ENCODE results near the gene YAF2. TPM values are rescaled to one million over a fixed set of nuclear protein-coding genes. Genes with fewer than 3 reads are reported as not detected.
"Not testable (repeated sequence)": the region's sequence is repeated elsewhere in the genome, so short reads cannot be mapped to it uniquely, and the experiment has no call there.

YAF2 gene
- total RNA-seq, 1 donor = 10.5 TPM

DNA sequence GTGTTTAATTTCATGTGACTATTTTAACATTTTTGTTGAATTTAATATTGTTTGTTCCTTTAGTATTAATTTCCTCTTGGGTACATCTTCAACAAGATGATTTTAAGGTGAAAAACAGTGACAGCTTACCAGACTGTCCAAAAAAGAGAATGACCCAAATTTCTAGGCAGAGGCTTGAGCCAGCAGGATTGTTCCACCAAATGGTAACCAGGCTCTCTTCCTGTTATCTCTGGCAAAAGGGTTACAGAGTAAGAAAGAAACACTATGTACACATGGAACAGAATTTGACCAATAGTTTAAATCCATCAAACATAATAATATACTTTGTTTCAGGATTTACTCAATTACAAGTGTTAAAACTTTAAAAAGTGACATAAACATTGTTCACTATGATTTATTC lies 39.0 kb downstream of the YAF2 start:
- no peak for DNase-seq (ENCODE audit: low read depth in 2 of 3, low spot score in 2 of 3)

DNA sequence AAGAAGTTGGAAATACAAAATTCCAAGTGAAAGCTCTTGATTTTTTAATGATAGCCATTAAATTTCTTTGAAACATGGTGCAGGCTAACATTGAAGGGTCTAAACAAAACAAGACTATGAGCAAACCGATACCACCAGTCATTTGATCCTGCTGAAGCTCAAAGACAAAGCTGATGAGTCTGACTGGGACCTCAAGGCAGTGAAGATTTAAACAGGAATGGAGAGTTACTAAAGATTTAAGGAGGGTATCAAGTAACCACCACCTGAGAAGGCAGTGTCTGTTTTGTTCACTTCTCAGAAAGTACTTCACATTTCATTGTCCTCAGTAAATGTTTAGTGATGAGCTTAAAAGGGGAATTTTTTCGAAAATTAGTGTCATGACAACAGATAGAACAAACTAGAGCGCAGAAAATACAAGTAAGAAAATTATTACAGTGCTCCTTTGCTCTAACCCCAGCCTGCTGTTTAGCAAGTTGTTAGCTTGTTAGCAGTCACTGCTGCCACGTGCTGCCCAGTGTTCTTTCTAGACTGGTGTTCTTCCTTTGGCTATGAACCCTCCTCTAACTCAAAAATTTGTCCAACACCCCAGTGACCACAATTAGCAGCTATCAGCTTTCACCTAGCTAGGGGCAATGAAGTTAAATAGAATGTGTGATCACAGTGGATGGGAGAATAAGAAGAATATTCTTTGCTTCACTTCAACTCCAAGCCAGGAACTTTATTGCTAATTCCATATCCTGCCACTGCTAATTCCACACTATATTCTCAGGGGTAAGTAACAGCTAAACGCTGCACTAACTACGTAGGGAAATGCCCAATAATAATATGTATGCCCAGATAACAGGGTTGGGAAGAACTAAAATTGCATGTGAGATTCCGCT lies 41.1 kb downstream of the YAF2 start:
- DNase-seq (ENCODE audit: low read depth in 2 of 3, low spot score in 2 of 3) = no peak

DNA sequence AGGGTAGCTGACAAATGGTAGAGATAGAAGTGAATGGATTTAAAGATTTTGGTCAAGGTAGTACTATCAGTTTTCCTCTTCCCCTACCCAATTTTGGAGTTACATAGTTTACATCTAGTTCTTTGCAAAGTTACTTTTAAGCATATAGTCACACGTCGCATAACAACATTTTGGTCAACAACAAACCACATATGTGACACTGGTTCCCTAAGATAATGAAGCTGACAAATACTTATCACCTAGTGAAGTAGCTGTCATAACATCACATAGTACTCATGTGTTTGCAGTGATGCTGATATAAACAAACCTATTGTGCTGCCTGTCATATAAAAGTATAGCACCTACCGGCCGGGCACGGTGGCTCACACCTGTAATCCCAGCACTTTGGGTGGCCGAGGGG lies 45.4 kb downstream of the YAF2 start:
- no peak for DNase-seq (ENCODE audit: low read depth in 2 of 3, low spot score in 2 of 3)

DNA sequence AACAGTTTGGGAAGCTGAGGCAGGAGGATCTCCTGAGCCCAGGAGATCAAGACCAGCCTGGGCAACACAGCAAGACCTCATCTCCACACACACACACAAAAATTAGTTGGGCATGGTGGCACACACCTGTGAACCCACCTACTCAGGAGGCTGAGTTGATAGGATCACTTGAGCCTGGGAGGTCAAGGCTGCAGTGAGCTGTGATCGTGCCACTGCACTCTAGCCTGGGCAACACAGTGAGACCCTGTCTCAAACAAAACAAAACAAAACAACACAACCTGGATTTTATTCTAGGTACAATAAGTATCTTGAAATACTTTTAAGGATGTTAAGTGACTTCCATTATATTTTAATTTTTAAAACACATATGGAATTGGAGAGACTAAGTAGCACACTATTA lies 45.8 kb downstream of the YAF2 start:
- DNase-seq (ENCODE audit: low read depth in 2 of 3, low spot score in 2 of 3) = no peak

DNA sequence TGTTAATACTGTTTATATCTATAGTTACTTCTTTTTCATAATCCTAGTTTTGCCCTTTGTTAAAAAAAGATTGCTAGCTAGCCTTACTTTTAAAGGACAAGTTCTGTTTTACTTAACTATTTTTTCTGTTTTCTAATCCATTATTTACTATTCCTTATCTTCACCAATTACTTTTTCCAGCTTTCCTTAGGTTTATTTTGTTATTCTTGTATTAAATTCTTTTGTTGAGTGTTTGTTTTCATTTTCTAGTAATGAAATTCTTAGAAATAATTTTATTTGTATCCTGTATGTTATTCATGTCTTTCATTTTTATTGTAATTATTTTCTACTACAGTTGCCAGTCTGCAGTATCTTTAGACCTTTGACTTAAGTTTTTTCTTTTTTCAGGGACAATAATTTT lies 47.7 kb downstream of the YAF2 start:
- no peak for DNase-seq (ENCODE audit: low read depth in 2 of 3, low spot score in 2 of 3)

DNA sequence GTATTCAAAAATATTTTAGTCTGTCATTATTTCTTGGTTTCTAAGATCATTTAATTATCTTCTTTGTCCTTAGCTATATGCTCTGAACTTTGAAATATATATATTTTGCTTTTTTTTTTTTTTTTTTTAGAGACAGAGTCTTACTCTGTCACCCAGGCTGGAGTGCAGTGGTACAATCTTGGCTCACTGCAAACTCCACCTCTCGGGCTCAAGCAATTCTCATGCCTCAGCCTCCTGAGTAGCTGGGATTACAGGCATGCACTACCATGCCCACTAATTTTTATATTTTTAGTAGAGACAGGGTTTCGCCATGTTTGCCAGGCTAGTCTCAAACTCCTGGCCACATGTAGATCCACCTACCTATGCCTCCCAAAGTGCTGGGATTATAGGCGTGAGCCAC lies 49.8 kb downstream of the YAF2 start:
- not testable (repeated sequence) for DNase-seq (ENCODE audit: low read depth in 2 of 3, low spot score in 2 of 3)

DNA sequence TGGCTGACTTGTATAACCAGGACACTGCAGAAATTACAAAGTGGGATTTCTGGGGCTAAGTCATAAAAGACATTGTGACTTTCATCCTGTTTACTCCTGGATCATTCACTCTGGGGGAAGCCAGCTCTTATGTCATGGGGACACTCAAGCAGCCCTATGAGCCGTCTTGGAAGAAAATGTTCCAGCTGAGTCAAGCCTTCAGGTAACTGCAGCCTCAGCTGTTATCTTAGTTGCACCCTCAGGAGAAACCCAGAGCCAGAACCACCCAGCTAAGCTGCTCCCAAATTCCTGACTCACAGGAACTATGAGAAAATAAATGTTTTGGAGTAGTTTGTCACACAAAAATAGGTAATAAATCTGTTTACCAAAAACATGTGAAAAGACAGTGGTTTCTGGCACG lies 50.2 kb downstream of the YAF2 start:
- no peak for DNase-seq (ENCODE audit: low read depth in 2 of 3, low spot score in 2 of 3)

DNA sequence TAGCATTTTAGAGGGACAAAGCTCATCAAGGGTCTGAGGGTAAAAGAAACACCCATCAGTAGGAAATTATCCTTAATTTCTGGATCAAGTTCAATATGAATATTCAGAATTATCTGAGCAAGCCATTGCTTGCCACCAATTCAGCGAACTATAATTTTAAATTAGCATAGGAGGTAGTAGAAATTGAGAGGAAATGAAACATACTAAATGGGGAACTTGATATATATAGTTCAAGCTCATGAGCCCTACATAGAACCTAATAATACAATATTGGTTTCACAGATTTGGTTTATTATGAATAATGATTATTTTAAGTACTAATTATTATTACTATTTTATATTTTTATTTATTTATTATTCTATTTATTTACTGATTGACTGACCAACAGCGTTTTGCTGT lies 51.3 kb downstream of the YAF2 start:
- DNase-seq (ENCODE audit: low read depth in 2 of 3, low spot score in 2 of 3) = no peak

DNA sequence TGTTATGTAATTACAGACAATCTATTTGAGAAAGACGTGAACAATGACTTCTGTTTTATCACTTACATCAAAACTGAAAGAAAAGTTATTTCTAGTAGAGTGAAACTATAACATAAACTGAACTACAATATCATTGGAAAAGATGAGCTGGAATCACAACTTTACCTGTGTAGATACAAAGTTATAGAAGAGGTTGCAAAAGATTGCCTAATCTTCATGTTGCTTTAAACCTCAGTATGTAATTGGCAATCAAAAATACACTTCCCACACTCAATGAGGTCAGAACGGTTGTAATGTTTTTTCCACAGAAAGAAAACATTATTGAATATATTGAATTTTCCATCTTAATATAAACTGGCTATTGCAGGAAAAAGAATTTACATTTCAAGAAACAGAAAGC lies 55.7 kb downstream of the YAF2 start:
- DNase-seq (ENCODE audit: low read depth in 2 of 3, low spot score in 2 of 3) = no peak

DNA sequence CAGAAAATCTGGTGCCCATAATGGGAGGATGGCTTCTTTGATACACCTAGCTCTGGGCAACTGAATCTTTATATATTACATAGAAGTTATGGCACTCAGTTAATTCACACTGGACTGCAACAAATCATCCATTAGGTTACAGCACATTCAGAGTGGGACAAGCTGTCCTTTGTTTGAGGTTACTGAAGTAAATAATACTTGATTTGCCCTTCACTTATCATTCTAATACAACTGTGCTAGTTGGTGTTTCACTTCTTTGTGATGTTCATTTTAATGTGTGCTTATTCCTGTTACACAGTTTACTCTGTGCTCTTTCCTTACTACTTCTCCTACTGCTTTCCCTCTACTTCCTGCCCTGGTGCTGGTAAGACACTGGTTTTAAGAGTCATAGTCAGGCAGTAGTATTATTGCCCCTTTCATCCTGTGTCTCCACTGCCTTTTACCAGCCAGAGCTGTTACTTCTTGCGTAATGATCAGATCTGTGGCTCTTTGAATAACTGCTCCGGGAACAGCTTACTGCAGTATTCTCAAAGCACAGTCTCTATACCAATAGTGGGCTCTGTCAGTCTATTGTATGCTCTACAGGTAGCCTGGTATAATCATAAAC lies 57.0 kb downstream of the YAF2 start:
- no peak for DNase-seq (ENCODE audit: low read depth in 2 of 3, low spot score in 2 of 3)

DNA sequence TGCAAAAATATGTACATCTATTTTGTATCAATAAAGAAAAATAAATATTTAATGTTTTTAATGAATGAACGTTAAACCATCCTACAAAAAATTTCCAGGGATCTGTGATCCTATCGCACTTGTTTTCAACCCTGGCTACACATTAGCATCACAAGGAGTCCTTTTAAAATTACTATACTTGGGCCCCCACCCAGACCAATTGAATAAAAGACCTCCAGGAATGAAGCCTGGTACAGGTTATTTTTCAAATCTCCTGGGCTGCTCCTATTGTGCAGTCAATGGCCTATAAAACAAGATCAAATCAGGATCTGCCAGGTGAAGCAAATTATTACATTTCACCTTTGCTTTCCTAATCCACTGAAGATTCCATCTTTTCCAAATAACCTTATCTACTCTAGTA lies 59.9 kb downstream of the YAF2 start:
- no peak for DNase-seq (ENCODE audit: low read depth in 2 of 3, low spot score in 2 of 3)

DNA sequence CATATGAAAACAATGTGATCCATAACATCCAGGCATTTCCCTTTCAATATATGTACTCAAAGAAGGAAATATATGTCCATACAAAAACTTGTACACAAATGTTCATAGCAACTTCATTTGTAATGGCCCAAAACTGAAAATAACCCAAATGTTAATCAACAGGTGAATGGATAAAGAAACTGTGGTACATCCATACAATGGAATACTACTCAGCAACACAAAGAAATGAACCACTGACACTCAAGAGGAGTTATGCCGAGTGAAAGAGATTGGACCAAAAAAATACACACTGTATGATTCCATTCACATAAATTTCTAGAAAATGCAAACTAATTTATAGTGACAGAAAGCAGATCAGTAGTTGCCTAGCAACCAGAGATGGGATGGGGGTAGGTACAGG lies 63.1 kb downstream of the YAF2 start:
- no peak for DNase-seq (ENCODE audit: low read depth in 2 of 3, low spot score in 2 of 3)

DNA sequence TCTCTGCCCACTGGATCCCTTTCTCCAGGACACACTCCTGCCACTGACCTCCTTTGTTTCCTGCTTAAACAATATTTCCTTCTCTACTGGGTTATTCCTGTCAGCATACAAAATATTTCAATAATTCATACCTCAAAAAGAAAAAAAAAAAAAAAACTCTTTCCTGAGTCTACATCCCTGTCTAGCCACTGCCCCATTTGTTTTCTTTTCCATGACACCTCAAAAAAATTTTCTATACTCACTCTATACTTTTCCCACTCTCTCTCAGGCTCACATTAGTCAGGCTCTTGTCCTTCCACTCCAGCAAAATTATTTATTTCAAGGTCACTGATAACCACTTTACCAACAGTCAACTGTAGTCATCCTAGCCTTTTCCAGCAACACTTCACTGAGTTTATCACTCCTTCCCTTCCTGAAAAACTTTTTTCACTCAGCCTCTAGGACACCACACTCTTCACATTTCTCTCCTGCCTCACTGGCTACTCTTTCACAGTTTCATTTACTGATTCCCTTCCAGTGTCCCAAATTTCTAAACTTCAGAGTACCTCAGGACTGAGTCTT lies 64.0 kb downstream of the YAF2 start:
- no peak for DNase-seq (ENCODE audit: low read depth in 2 of 3, low spot score in 2 of 3)

DNA sequence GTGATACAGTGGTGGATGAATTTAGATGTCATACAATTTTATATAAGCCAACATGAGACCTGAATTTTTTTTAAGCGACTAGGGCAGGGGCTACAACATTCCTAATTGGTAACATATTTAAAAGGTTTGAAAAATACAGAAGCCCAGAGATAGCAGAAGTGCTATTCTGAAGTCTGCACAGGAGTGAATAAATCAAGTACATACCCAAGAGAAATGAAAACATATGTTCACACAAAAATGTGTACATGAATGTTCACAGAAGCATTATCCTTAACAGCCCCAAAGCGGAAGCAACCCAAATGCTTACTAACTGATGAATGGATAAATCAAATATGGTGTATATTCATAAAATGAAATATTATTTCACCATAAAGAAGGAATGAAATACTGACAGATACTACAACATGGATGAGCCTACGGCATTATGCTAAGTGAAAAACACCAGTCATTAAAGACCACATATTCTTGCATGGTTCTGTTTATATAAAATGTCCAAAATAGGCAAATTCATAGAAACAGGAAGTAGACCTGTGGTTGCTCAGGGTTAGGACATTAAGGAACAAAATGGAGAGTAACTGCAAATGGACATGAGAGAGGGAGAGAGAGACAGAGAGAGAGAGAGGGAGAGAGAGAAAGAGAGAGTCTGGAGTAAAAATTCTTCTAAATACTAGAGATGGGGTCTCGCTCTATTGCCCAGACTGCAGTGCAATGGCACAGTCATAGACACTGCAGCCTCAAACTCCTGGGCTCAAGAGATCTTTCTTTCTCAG lies 65.4 kb downstream of the YAF2 start:
- DNase-seq (ENCODE audit: low read depth in 2 of 3, low spot score in 2 of 3) = peak in 1 of 3 donors; percentile 27

DNA sequence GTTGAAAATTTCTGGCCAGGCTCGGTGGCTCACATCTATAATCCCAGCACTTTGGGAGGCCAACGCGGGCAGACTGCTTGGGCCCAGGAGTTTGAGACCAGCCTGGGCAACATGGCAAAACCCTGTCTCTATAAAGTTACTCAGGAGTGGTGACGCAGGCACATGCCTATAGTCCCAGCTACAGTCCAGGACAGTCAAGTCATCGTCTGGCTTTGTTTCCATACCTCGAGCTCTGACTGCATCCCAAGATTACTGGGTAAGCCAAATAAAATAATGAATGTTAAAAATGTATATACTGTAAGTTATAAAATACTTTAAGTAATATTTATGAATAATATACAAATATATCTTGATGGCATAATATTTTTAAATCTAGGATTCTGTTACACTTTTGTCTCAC lies 70.3 kb downstream of the YAF2 start:
- no peak for DNase-seq (ENCODE audit: low read depth in 2 of 3, low spot score in 2 of 3)

DNA sequence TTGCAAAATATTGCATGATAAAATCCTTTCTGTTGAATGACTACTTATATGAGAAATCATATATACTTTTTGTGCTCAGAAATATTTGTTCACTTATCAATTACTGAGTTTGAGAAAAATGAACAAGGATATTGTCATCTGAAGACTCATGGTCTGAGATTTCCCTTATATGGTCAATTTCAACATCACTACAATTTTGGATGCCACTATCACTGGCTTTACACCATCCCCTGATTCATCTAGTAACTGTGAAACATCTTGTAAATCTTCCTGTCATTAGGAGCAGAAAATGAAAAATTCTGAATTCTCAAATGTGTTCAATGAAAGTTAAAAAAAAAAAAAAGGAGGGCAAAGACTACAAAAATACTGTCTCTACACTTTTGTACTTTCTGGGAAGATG lies 71.5 kb downstream of the YAF2 start:
- no peak for DNase-seq (ENCODE audit: low read depth in 2 of 3, low spot score in 2 of 3)

DNA sequence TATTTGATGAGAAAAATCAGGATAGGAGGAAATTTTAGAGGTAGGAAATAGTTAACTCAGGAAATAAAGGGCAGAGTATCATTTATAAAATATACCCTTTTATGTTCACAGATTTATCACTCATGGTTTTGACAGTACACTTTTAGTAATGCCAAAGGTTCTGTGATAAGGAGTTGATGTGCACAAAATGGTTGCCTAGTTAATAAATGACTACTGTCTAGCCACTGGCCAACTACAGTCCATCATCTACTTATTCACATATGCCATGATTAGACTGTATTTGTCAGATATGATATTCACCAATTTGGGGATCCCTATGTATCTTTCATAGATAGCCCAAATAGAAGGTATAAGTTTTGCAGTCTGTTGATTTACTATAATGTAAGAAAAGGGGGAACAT lies 74.1 kb downstream of the YAF2 start:
- no peak for DNase-seq (ENCODE audit: low read depth in 2 of 3, low spot score in 2 of 3)

DNA sequence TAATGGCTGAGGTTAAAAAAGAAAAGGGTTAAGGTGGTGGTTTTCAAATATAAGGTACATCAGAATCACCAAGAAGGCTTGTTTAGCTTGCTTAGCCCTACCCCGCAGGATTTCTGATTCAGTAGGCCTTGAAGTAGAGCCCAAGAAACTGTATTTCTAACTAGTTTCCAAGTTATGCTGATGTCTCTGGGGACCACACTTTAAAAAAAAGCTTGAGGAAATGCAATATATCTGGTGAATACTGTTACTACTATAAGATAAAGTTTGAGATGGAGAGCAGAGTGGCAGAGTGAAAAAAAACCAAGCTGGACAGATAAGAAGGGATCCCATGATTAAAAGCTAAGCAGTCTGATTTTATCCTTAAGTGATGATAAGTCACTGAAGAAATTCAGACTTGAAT lies 75.1 kb downstream of the YAF2 start:
- DNase-seq (ENCODE audit: low read depth in 2 of 3, low spot score in 2 of 3) = no peak

DNA sequence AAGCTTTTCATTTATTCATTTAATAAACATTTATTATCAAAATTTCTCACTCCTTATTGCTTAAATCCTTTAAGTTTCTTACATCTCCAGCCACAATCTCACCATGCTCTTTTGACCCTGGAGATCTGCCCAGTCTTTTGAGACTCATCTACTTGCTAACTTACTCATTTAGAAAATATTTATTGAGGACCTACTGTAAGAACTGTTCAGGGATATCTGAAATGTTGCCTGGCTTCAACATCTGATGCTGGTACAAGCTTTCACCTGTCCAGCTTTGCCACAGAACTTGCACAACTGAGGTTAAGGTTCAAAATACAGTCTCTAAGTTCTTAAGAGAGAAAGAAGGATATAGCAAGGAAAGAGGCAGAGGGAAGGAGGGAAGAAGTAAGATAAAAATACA lies 75.9 kb downstream of the YAF2 start:
- no peak for DNase-seq (ENCODE audit: low read depth in 2 of 3, low spot score in 2 of 3)

DNA sequence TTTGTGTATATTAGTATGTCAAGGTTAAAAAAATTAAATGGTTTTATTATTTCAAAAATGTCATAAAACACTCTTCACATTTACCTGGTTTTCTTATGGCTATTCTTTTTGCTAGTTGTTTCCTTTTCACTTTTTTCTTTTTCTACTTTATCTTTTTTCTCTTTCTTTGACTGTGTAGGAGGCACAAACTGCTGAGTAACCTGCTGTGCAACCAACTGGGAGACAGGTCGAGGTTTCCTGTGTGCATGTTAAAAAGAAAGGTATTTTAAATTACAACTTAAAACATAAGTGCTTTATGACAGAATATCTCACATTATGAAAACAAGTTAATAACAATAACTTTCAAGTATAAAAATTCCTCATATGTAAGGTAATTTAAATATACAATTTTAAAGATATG lies 76.5 kb downstream of the YAF2 start:
- no peak for DNase-seq (ENCODE audit: low read depth in 2 of 3, low spot score in 2 of 3)

DNA sequence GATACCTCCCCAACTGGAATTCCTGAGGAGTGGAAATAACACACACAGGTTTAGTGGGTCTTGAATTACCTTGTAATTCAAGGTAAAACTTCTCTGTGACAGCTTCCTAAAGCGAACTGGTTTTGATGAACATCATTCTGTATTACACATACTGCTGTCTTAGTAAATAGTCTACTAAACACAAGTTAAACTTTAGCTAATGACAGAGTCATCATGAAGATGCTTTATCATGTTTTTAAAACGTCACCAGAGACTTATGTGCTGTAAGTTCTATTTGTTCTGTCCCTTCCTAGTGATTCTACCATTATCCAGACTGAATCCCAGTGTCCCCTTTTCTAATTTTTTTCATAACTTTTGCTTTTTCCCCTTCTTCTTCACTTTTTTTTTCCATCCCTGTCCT lies 81.8 kb downstream of the YAF2 start:
- no peak for DNase-seq (ENCODE audit: low read depth in 2 of 3, low spot score in 2 of 3)
